WI38 (cell line): ENCODE results near the gene HBEGF.

Source experiments
- H3K4me3 ChIP-seq: 2 replicates; pipeline ENCODE4 v1.5.1; 2011; ENCODE audit warnings: low read depth, mild to moderate bottlenecking, control low read depth, low read length
- TF ChIP-seq, protein P1 (sequence below): IDR thresholded peaks from 2 replicates; pipeline ENCODE4 v1.5.1; 2012; ENCODE audit warnings: low read depth, mild to moderate bottlenecking, control low read depth, low read length

Gene HBEGF

DNA sequence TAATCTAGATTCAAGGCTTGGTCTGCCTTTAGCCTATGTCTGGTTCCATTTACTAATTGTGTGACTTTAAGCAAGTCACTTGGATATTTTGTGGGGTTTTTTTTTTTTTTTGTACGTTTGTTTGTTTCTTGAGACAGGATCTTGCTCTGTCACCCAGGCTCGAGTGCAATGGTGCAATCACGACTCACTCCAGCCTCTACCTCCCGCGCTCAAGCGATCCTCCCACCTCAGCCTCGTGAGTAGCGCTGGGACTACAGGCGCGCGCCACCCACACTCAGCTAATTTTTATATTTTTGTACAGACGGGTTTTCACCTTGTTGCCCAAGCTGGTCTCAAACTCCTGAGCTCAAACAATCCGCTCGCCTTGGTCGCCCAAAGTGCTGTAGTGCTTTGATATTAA lies 42.4 kb downstream of the HBEGF start:
- no peak overlapping the region for H3K4me3 ChIP-seq
- TF ChIP-seq, protein P1, sequence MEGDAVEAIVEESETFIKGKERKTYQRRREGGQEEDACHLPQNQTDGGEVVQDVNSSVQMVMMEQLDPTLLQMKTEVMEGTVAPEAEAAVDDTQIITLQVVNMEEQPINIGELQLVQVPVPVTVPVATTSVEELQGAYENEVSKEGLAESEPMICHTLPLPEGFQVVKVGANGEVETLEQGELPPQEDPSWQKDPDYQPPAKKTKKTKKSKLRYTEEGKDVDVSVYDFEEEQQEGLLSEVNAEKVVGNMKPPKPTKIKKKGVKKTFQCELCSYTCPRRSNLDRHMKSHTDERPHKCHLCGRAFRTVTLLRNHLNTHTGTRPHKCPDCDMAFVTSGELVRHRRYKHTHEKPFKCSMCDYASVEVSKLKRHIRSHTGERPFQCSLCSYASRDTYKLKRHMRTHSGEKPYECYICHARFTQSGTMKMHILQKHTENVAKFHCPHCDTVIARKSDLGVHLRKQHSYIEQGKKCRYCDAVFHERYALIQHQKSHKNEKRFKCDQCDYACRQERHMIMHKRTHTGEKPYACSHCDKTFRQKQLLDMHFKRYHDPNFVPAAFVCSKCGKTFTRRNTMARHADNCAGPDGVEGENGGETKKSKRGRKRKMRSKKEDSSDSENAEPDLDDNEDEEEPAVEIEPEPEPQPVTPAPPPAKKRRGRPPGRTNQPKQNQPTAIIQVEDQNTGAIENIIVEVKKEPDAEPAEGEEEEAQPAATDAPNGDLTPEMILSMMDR = no peak

DNA sequence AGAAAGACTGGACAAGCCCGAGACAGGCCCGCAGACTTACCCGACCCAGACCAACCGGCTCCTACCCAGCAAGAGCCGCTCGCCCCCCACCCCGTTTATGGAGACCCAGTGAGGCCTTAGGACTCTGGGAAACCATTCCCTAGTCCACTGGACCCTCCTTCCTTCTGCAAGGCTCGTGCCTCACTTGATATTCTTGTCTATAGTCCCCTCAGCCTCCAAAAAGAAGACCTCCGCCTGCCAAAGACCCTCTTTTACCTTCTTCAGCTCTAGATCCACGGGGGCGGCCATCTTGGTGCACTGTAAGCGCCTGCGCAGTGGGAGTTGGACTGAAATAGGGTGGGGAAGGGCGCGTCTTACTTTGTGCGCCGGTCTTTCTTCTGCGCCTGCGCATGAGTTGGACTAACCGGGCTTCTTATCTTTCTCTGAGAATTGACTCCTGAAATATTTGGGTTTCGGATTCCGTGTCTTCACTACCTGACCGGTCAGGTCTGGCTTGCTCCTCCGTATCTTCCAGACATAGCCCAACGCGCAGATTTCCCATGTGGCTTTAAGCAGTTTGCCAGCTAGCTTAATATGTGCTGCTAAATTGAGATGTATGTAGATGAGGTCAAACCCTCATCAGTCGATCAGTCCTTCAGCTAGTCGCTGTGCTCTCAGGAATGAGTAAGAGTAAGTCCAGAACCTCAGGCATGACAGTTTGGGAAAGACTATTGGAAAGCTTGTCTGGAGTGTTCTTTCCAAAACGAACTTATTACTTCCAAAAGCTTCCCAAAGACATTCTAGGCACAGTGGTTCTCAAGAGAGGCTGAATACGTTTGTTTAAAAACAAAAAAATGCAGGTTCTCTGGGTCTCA lies 43.4 kb downstream of the HBEGF start, which contains the start of gene PFDN1:
PFDN1 (minus strand) TSS at position 316 of the 854 bp plus-strand sequence; CDS start at position 288, 28 bp downstream.
- H3K4me3 ChIP-seq = peak within 1 kb of the TSS; percentile 97
- TF ChIP-seq, protein P1 = no peak

DNA sequence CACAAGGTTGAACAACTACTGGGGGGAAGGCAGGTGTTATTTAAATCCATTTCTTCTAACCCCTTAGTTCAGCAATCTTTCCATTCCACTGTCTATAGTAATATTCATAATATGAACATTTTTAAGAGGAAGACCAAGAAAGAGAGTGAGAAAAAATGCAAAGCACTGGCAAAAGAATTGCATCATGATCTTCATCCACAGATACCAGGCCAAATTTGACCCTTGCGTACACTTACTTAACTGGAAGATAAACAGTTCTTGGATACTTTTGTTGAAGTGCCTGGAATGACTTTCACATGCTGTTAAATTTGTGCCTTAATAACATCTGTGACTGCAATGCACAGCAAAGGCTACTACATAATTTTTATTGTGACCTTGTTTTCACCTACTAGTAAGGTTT lies 45.3 kb downstream of the HBEGF start:
- TF ChIP-seq, protein P1 = no peak
- H3K4me3 ChIP-seq = no peak overlapping the region

DNA sequence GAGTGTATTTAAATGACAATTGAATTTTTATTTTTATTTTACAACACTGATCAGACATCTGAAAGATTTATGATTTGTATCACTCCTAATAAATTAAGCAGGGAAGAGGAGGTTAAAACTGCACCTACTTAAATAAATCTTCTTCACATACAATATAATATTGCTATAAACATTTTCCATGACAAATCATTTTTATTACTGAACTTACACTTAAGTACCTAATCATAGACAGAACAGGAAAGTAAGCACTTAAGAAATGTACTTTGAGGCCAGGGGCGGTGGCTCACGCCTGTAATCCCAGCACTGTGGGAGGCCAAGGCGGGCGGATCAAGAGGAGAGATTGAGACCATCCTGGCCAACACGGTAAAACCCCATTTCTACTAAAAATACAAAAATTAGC lies 47.3 kb downstream of the HBEGF start:
- H3K4me3 ChIP-seq = no peak overlapping the region
- TF ChIP-seq, protein P1 = no peak

DNA sequence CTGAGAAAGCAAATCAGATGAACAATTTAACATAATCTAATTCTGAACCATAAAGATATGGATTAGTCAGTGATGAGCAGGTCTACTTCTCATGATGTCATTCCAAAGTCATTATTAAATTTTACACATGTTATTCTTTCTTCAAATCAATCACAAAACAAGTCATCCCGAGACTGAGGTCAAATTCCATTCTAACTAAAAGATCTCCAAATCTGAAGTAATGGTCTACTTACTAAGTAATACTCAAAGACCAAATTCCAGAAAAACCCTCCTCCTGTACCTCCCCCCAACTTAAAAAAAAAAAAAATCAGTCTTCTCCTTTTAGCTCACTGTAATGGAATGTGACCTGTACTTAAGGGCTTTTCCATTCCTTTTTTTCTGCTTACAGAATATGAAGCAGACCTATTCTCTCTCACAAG lies 48.2 kb downstream of the HBEGF start:
- TF ChIP-seq, protein P1 = no peak
- H3K4me3 ChIP-seq = no peak overlapping the region

DNA sequence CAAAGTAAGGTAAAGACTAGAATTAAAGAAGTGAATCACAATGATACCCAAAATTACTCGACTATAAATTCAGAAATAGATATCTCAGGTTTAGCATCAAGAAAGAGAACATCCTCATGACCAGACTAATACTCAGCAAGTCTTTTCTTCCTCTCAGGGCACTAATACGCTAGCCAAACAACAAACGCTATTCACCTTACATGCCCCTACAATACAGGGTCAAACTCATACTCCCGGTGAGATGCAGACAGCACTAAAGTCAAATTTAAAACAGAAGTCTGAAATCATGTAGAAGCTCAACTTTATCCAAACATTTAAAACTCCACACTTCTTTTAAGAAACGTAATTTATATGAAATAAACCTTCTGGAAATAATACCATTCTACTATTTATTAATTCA lies 49.1 kb downstream of the HBEGF start:
- no peak overlapping the region for H3K4me3 ChIP-seq
- TF ChIP-seq, protein P1 = no peak

DNA sequence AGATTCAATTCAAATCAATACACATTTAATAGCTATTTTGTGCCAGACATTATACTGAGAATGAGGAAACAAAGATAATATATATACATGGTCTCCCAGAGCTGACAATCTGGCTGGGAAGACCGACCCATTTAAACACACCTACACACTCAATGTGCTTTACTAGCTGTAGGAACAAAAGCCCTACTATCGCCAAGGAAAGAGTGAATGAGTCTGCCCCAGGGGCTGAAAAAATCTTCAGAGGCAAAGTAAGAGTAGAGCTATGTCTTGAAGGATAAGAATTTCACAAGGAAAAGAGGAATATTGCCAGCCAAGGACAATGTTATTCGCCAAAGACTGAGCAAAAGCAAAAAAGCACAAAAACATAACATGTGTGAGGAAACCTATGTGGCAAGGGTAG lies 50.1 kb downstream of the HBEGF start:
- no peak overlapping the region for H3K4me3 ChIP-seq
- TF ChIP-seq, protein P1 = no peak
